ENCODE measurements around the gene BCOR. TPM values are rescaled to one million over a fixed set of nuclear protein-coding genes. Genes with fewer than 3 reads are reported as not detected.

BCOR gene
- total and polyA plus RNA-seq, 11 donors = 6.7 to 40.1 (median 17.9) TPM

DNA sequence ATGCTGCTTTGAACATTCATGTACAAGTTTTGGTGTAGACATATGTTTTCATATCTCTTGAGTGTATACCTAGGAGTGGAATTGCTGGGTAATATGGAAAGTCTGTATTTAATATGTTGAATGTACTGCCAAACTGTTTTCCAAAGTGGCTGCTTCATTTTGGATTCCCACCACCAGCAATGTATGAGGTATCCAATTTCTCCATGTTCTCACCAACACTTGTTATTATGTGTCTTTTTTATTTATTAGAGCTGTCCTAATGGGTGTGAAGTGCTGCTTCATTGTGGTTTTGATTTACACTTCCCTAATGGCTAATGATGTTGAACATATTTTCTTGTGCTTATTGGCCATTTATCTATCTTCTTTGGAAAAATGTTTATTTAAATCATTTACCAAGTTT is 60.4 kb downstream of the BCOR start:
- no peak for ATAC-seq

DNA sequence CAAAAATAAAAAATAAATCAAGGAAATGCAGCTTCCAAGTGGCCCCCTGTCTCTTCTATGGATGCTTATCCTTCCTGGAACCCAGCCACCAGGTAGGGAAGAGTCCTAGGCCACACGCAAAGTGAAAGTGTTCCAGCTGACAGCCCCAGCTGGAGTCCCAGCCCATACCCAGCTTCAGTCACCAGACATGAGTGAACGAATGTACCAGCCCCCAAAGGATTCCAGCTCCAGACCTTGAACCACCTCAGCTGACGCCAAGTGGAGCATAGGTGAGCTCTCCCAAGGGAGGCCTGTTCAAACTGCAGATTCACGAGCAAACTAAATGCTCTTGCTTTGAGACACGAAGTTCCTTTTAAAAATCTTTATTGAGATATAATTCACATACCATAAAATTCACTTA is 62.0 kb downstream of the BCOR start:
- 81 to 87% (median 85%) methylated on average over 5 of the region's 5 CpGs for WGBS, 4 donors
- ATAC-seq = no peak
- Histone ChIP-seq H3K9me3 (peaks cover 0 to 10% (median 0%) of the 10 kb centered on the region in 12 donors), H3K27ac (no peak overlapping the region), H3K4me1 (peaks cover 0 to 4% (median 0%) of the 10 kb centered on the region in 12 donors), H3K4me3 (no peak overlapping the region), H3K27me3 (no peaks in the 10 kb centered on the region), H3K36me3 (no peaks in the 10 kb centered on the region)
- DNase-seq = no peak
- TF ChIP-seq, protein P1, sequence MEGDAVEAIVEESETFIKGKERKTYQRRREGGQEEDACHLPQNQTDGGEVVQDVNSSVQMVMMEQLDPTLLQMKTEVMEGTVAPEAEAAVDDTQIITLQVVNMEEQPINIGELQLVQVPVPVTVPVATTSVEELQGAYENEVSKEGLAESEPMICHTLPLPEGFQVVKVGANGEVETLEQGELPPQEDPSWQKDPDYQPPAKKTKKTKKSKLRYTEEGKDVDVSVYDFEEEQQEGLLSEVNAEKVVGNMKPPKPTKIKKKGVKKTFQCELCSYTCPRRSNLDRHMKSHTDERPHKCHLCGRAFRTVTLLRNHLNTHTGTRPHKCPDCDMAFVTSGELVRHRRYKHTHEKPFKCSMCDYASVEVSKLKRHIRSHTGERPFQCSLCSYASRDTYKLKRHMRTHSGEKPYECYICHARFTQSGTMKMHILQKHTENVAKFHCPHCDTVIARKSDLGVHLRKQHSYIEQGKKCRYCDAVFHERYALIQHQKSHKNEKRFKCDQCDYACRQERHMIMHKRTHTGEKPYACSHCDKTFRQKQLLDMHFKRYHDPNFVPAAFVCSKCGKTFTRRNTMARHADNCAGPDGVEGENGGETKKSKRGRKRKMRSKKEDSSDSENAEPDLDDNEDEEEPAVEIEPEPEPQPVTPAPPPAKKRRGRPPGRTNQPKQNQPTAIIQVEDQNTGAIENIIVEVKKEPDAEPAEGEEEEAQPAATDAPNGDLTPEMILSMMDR (IDR thresholded peaks at IDR 0.05) = no peak
- TF ChIP-seq POLR2A (IDR thresholded peaks at IDR 0.05) = no peak
- intact Hi-C loops (cut with DNase I) = no loop called here

More for the DNA sequence above, 60.4 kb downstream of the BCOR start:
- no peak for DNase-seq
- Histone ChIP-seq H3K27me3 (no peaks in the 10 kb centered on the region), H3K4me3 (no peak overlapping the region), H3K27ac (no peak overlapping the region), H3K9me3 (peaks cover 0 to 10% (median 0%) of the 10 kb centered on the region in 12 donors), H3K36me3 (no peaks in the 10 kb centered on the region), H3K4me1 (peaks cover 0 to 9% (median 0%) of the 10 kb centered on the region in 12 donors)
- no peak for TF ChIP-seq POLR2A (IDR thresholded peaks at IDR 0.05)
- TF ChIP-seq, protein P1 (IDR thresholded peaks at IDR 0.05) = no peak
- intact Hi-C loops (cut with DNase I) = no loop called here

DNA sequence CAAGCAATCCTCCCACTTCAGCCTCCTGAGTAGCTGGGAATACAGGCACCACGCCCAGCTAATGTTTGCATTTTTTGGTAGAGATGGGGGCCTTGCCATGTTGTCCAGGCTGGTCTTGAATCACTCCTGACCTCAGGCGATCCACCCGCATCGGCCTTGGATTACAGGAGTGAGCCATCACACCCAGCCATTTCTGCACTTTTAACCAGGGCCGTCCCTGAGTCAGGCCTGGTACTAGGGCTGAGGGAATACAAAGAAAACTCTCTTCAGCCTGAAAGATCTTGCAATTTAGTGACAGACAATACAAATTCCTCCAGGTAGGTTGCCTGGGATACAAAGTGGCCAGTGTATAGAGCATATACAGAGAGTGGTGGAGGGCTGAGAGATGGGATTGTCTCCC is 65.8 kb downstream of the BCOR start:
- Histone ChIP-seq H3K4me3 (no peak overlapping the region), H3K27me3 (no peaks in the 10 kb centered on the region), H3K36me3 (no peaks in the 10 kb centered on the region), H3K9me3 (no peaks in the 10 kb centered on the region), H3K4me1 (peaks cover 0 to 2% (median 0%) of the 10 kb centered on the region in 12 donors), H3K27ac (no peak overlapping the region)
- ATAC-seq = no peak
- intact Hi-C loops (cut with DNase I) = no loop called here
- TF ChIP-seq, protein P1 (IDR thresholded peaks at IDR 0.05) = no peak
- no peak for TF ChIP-seq POLR2A (IDR thresholded peaks at IDR 0.05)
- no peak for DNase-seq
- WGBS, 4 donors = 86 to 97% (median 92%) methylated on average over 5 of the region's 5 CpGs

DNA sequence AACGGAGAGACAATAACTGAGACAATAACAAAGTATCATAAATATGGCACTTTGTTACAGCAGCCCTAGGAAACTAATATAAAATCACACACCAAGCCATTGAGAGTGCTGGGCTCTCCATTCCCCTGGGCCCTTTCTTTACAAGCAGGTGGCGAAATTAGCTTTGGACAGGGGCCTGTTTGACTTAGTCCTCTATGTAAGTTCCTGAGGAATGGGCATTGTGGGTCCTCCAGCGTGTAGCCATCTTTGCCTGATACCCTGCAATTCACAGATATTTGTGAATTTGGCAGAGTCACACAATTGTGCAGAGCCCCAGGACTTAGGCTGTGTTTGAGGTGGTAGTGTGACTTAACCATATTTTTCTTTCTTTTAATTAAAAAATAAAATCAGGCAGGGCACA is 67.6 kb downstream of the BCOR start:
- DNase-seq = no peak
- WGBS, 4 donors = 67 to 95% (median 88%) methylated on average over 3 of the region's 3 CpGs
- no peak for ATAC-seq
- Histone ChIP-seq H3K9me3 (no peaks in the 10 kb centered on the region), H3K27ac (no peak overlapping the region), H3K4me1 (peaks cover 0 to 5% (median 0%) of the 10 kb centered on the region in 12 donors), H3K36me3 (no peaks in the 10 kb centered on the region), H3K27me3 (no peaks in the 10 kb centered on the region), H3K4me3 (no peak overlapping the region)
- TF ChIP-seq POLR2A (IDR thresholded peaks at IDR 0.05) = no peak
- TF ChIP-seq, protein P1 (IDR thresholded peaks at IDR 0.05) = no peak
- intact Hi-C loops (cut with DNase I) = no loop called here

Measured in heart left ventricle (tissue), 16 donors.